Fibroblast of lung (primary cell): ENCODE data around the gene CROCC2. TPM values are rescaled to one million over a fixed set of nuclear protein-coding genes. Genes with fewer than 3 reads are reported as not detected.

Experiments
- DNase-seq, 2 donors: peaks; one replicate each; pipeline versions ENCODE4 v3.0.0 to v3.0.0-alpha.2; 2010; ENCODE audit warnings: low read depth in 2 of 2
- H2AFZ ChIP-seq: 2 replicates; pipeline ENCODE4 v1.5.1; 2012; ENCODE audit warnings: low read length, control low read depth, inconsistent platforms
- H3K27ac ChIP-seq: 2 replicates; pipeline ENCODE4 v1.5.1; 2011; ENCODE audit warnings: low read length, control low read depth; ENCODE audit not compliant: insufficient read depth
- H3K27me3 ChIP-seq: 2 replicates; pipeline ENCODE4 v1.5.1; 2011; ENCODE audit warnings: mild to moderate bottlenecking, low read length; ENCODE audit not compliant: control insufficient read depth, insufficient read depth
- H3K36me3 ChIP-seq: 2 replicates; pipeline ENCODE4 v1.5.1; 2011; ENCODE audit warnings: low read length; ENCODE audit not compliant: control insufficient read depth, insufficient read depth
- H3K4me1 ChIP-seq: 2 replicates; pipeline ENCODE4 v1.5.1; 2011; ENCODE audit warnings: low read length; ENCODE audit not compliant: control insufficient read depth, insufficient read depth; ENCODE audit errors: extremely low read depth
- H3K4me2 ChIP-seq: 2 replicates; pipeline ENCODE4 v1.5.1; 2011; ENCODE audit warnings: low read length, control low read depth; ENCODE audit not compliant: insufficient read depth; ENCODE audit errors: extremely low read depth
- H3K4me3 ChIP-seq, 4 experiments: fragments of 200-600 bp in 1 of 4; sonication (generic) in 1 of 4; replicated peaks in 1 of 4; 2 replicates each; pipeline ENCODE4 v1.5.1; 2011 to 2016; ENCODE audit warnings: low read length in 4 of 4, low read depth in 3 of 4, mild to moderate bottlenecking in 3 of 4, control low read depth in 2 of 4, inconsistent platforms in 1 of 4, mixed read lengths in 1 of 4; ENCODE audit not compliant: insufficient read depth in 1 of 4; ENCODE audit errors: control extremely low read depth in 1 of 4
- H3K79me2 ChIP-seq: 2 replicates; pipeline ENCODE4 v1.5.1; 2012; ENCODE audit warnings: mild to moderate bottlenecking, low read length, inconsistent platforms; ENCODE audit not compliant: control insufficient read depth, insufficient read depth
- H3K9ac ChIP-seq: 2 replicates; pipeline ENCODE4 v1.5.1; 2011; ENCODE audit warnings: mild to moderate bottlenecking, low read length, control low read depth; ENCODE audit not compliant: insufficient read depth
- H3K9me3 ChIP-seq: 2 replicates; pipeline ENCODE4 v1.5.1; 2012; ENCODE audit warnings: low read depth, low read length; ENCODE audit not compliant: control insufficient read depth, insufficient read depth
- H4K20me1 ChIP-seq: 2 replicates; pipeline ENCODE4 v1.5.1; 2011; ENCODE audit warnings: low read length; ENCODE audit not compliant: control insufficient read depth, insufficient read depth; ENCODE audit errors: extremely low read depth
- EZH2 ChIP-seq: IDR thresholded peaks from 2 replicates; pipeline ENCODE4 v1.5.1; 2012; ENCODE audit warnings: low read length, control low read depth, mild to moderate bottlenecking; ENCODE audit errors: missing control alignments
- polyA plus RNA-seq, 2 donors: library from polyadenylated mRNA; depleted of rRNA in 1 of 2; stranded (reverse) in 1 of 2; unstranded in 1 of 2; fragments of >200 nt; gene quantifications; 2 replicates each; pipeline ENCODE4 v1.2.1, GENCODE V29; 2011 to 2012; ENCODE audit warnings: missing spikeins in 1 of 2
- total RNA-seq: library from RNA; depleted of rRNA; stranded (reverse); fragments of >200 nt; gene quantifications from 2 replicates; pipeline ENCODE4 v1.2.1, GENCODE V29; 2014
- TF ChIP-seq, protein P1 (sequence below), 2 donors: IDR thresholded peaks in 1 of 2; conservative IDR thresholded peaks in 1 of 2; 1 replicate in 1 of 2; 2 replicates in 1 of 2; pipeline ENCODE4 v1.5.1; 2011 to 2012; ENCODE audit warnings: low read length in 2 of 2, control low read depth in 1 of 2, inconsistent platforms in 1 of 2, low read depth in 1 of 2, mild to moderate bottlenecking in 1 of 2

The CROCC2 gene
- total and polyA plus RNA-seq, 2 donors (not counting 1 experiment from before 2014, with no cell fraction given), result 0.12 to 0.33 TPM

GRCh38 chr2:241020201-241020600 lies 114.1 kb downstream of the CROCC2 start:
- no peak overlapping the region for H3K9ac ChIP-seq
- TF ChIP-seq, protein P1, sequence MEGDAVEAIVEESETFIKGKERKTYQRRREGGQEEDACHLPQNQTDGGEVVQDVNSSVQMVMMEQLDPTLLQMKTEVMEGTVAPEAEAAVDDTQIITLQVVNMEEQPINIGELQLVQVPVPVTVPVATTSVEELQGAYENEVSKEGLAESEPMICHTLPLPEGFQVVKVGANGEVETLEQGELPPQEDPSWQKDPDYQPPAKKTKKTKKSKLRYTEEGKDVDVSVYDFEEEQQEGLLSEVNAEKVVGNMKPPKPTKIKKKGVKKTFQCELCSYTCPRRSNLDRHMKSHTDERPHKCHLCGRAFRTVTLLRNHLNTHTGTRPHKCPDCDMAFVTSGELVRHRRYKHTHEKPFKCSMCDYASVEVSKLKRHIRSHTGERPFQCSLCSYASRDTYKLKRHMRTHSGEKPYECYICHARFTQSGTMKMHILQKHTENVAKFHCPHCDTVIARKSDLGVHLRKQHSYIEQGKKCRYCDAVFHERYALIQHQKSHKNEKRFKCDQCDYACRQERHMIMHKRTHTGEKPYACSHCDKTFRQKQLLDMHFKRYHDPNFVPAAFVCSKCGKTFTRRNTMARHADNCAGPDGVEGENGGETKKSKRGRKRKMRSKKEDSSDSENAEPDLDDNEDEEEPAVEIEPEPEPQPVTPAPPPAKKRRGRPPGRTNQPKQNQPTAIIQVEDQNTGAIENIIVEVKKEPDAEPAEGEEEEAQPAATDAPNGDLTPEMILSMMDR (conservative IDR thresholded peaks at IDR 0.05 in 1 of 2, IDR thresholded peaks at IDR 0.05 in 1 of 2; ENCODE audit: low read depth in 1 of 2, low read length in 2 of 2), result no peak
- no peak for TF ChIP-seq EZH2
- DNase-seq, result no peak
- H3K27me3 ChIP-seq, result no peaks in the 10 kb centered on the region
- peaks cover 5% of the 10 kb centered on the region for H3K79me2 ChIP-seq
- H3K27ac ChIP-seq, result no peak overlapping the region
- no peaks in the 10 kb centered on the region for H3K4me1 ChIP-seq
- H3K4me3 ChIP-seq, result no peak overlapping the region
- no peak overlapping the region for H3K4me2 ChIP-seq
- no peaks in the 10 kb centered on the region for H3K9me3 ChIP-seq
- H3K36me3 ChIP-seq, result no peaks in the 10 kb centered on the region
- H2AFZ ChIP-seq, result no peak overlapping the region
- no peaks in the 10 kb centered on the region for H4K20me1 ChIP-seq

GRCh38 chr2:241020629-241021190 lies 114.6 kb downstream of the CROCC2 start:
- Histone ChIP-seq H3K9me3 (no peaks in the 10 kb centered on the region), H3K4me3 (no peak overlapping the region), H2AFZ (no peak overlapping the region), H3K9ac (no peak overlapping the region), H3K27me3 (no peaks in the 10 kb centered on the region), H3K79me2 (peaks cover 5% of the 10 kb centered on the region), H3K27ac (no peak overlapping the region), H3K36me3 (no peaks in the 10 kb centered on the region), H3K4me2 (no peak overlapping the region), H4K20me1 (no peaks in the 10 kb centered on the region), H3K4me1 (no peaks in the 10 kb centered on the region)
- TF ChIP-seq EZH2, result no peak
- TF ChIP-seq, protein P1 (conservative IDR thresholded peaks at IDR 0.05 in 1 of 2, IDR thresholded peaks at IDR 0.05 in 1 of 2; ENCODE audit: low read depth in 1 of 2, low read length in 2 of 2), result no peak
- DNase-seq, result no peak

DNA sequence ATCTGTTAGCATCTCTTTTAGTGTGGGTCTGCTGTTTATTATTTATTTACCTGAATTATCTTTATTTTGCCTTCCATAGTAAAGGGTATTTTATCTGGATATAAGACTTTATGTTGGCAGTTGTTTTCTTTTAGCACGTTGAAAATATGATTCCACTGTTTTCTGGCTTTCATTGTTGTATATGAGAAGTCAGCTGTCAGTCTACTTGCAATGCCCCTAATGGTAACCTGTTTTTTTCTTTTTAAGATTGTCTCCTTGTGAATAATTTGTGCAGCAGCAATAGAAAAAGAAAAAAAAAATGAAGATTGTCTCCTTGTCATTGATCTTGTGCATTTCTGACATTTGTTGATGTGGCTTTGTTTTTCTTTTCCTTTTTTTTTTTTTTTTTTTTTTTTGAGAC lies 119.5 kb downstream of the CROCC2 start:
- no peak overlapping the region for H3K27ac ChIP-seq
- H3K4me3 ChIP-seq, result no peak overlapping the region
- H3K4me2 ChIP-seq, result no peak overlapping the region
- H3K9ac ChIP-seq, result no peak overlapping the region
- no peak overlapping the region for H2AFZ ChIP-seq
- H3K4me1 ChIP-seq, result no peaks in the 10 kb centered on the region
- no peaks in the 10 kb centered on the region for H3K79me2 ChIP-seq
- peak in 1 of 2 donors; percentile 14 for DNase-seq
- no peak for TF ChIP-seq EZH2
- TF ChIP-seq, protein P1 (conservative IDR thresholded peaks at IDR 0.05 in 1 of 2, IDR thresholded peaks at IDR 0.05 in 1 of 2; ENCODE audit: low read depth in 1 of 2, low read length in 2 of 2), result no peak
- H3K9me3 ChIP-seq, result no peaks in the 10 kb centered on the region
- no peaks in the 10 kb centered on the region for H3K36me3 ChIP-seq
- H4K20me1 ChIP-seq, result no peaks in the 10 kb centered on the region
- no peaks in the 10 kb centered on the region for H3K27me3 ChIP-seq
